ENCODE results near the gene ALK.

The ALK gene

DNA sequence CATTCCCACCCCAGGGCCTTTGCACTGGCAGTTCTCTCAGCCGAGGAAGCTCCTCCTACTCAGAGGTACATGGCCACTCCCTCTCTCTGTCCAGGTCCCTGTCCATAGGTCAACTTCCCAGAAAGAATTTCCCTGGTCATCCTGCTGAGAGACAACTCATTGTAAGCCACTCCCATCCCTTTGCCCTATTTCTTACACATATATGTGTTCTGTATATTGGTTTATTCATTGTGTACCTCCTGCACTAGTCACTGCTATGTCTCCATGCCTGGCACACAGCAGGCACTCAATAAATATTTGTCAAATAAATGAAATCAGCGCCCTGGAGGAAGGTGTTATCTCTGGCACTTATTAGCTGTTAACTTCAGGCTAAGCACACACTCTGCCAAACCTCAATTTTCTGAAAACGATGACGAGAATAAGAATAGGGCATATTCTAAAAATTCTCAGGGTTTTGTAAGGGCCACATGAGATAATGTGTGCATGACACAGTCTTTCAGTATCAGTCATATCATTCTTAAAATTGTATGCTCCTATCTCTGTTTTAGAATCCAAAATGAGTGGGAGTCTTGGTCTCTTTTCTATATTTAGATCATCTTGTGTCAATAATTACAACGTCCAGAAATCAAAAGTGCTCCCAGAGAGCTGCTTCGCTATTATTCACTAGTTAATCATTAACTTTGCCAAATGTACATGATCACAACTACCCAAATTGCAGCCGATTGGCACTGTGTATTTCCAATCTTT lies 198.0 kb downstream of the ALK start:
- ATAC-seq, result no peak
- H3K9me3 Mint-ChIP-seq, result peaks cover 3% of the 10 kb centered on the region
- H3K36me3 Mint-ChIP-seq, result no peaks in the 10 kb centered on the region
- H3K4me3 Mint-ChIP-seq, result no peak overlapping the region
- no peaks in the 10 kb centered on the region for H3K4me1 Mint-ChIP-seq
- H3K27ac Mint-ChIP-seq, result no peak overlapping the region
- no peaks in the 10 kb centered on the region for H3K27me3 Mint-ChIP-seq

- Mint-ChIP-seq H3K27me3 (no peaks in the 10 kb centered on the region), H3K4me1 (no peaks in the 10 kb centered on the region), H3K4me3 (no peak overlapping the region), H3K27ac (no peak overlapping the region), H3K9me3 (peaks cover 3% of the 10 kb centered on the region), H3K36me3 (no peaks in the 10 kb centered on the region)
- no peak for ATAC-seq
Measured at GRCh38 chr2:29719639-29720038, 201.7 kb downstream of the ALK start.

DNA sequence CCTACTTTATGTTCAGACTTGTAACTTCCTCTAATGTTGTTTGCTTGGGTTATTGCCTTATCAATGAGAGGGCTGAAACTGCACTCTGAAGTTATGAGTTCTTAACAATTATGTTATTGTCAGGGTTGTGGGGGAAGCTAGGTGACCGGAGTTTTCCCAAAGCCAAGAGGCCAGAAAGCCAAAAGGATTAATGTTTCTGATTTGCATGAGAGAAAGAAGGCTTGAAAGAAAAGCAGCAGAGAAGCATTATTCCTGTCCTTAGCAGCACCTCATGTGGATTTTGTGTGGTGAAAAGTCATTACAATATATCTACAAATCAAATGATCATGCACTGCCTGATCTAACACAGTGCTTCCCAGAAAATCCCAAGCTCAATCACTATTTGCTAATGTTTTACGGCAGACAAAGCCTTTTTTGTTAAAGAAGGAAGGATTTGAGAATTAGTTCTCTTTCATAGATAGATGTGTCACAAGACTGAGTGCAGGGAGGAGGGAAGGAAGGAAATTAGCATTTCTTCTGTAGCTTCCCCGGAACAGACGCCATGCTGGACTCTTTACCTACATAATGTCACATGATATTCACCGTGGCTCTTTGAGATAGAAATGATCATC lies 203.2 kb downstream of the ALK start:
- Mint-ChIP-seq H3K36me3 (no peaks in the 10 kb centered on the region), H3K9me3 (peaks cover 3% of the 10 kb centered on the region), H3K4me3 (no peak overlapping the region), H3K27ac (no peak overlapping the region), H3K4me1 (no peaks in the 10 kb centered on the region), H3K27me3 (no peaks in the 10 kb centered on the region)
- ATAC-seq, result no peak

DNA sequence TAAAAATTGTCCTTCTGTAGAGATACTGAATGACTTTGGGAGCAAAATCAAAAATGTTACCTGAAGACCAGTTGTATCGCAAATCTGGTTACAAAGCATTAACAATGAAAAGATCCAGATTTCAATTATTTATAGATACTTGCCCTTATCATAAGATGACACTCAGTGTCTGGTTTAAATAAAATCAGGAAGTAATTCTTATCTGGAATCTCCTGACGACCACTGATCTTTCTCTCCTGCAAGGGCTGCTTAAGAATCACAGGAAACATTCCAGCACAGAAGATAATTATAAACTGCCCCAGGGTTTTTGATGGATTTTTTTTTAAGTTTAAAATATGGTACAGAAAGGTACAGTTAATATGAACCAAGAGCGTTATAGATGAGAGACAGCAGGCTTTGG lies 205.7 kb downstream of the ALK start:
- Mint-ChIP-seq H3K9me3 (no peaks in the 10 kb centered on the region), H3K4me1 (no peaks in the 10 kb centered on the region), H3K27me3 (peaks cover 8% of the 10 kb centered on the region), H3K27ac (no peak overlapping the region), H3K4me3 (no peak overlapping the region), H3K36me3 (no peaks in the 10 kb centered on the region)
- no peak for ATAC-seq

GRCh38 chr2:29714333-29714732 lies 207.1 kb downstream of the ALK start:
- Mint-ChIP-seq H3K9me3 (no peaks in the 10 kb centered on the region), H3K27me3 (peaks cover 8% of the 10 kb centered on the region), H3K36me3 (no peaks in the 10 kb centered on the region), H3K4me3 (no peak overlapping the region), H3K27ac (no peak overlapping the region), H3K4me1 (no peaks in the 10 kb centered on the region)
- ATAC-seq, result no peak

DNA sequence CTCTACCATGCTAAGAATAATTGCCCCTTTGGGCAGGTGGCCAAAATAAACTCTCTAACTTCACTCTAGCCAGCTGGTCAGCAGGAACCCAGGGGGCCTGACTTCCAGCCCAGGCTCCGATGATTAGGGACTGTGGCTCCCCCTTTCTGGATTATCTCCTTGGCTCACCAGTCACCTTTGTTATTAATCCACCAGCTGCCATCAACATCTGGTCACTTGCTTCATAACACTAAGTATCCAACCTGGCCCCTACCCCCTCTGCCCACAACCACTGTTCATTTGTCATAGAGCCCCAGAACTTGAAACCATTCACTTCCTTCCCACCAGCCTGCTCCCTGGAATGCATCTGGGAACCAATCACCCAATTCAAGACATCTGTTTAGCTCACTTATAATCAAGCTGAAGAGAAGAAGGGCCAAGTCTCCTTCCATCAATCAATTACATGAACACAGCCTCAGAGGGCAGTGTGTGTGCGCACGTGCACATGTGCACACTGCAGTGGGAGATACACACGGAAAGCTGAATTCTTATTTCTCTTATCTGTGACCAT lies 215.1 kb downstream of the ALK start:
- Mint-ChIP-seq H3K4me3 (no peak overlapping the region), H3K4me1 (no peaks in the 10 kb centered on the region), H3K27me3 (no peaks in the 10 kb centered on the region), H3K27ac (no peak overlapping the region), H3K9me3 (no peaks in the 10 kb centered on the region), H3K36me3 (no peaks in the 10 kb centered on the region)
- no peak for ATAC-seq

DNA sequence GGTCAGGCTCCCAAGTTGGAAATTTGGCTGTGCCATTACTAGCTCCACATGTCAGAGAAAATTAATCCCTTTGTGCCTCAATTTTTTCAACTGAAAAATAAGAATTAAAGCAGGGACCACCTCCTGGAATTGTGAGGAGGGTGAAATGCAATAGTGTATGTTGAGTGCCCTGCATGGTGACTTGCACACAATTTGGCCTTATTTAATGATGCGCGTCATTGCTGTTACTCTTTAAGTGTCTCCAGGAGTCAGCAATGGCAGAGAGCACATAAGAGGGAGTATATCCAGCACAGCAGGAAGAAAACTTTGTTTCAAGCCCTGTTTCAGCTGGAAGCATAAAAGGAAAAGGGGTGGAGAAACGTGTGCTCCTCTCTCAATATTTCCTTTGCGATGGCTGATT lies 215.8 kb downstream of the ALK start:
- Mint-ChIP-seq H3K27ac (no peak overlapping the region), H3K9me3 (no peaks in the 10 kb centered on the region), H3K27me3 (no peaks in the 10 kb centered on the region), H3K36me3 (no peaks in the 10 kb centered on the region), H3K4me1 (no peaks in the 10 kb centered on the region), H3K4me3 (no peak overlapping the region)
- no peak for ATAC-seq

GRCh38 chr2:29703336-29703735 lies 218.1 kb downstream of the ALK start:
- ATAC-seq, result no peak
- Mint-ChIP-seq H3K27me3 (no peaks in the 10 kb centered on the region), H3K27ac (no peak overlapping the region), H3K9me3 (no peaks in the 10 kb centered on the region), H3K4me3 (no peak overlapping the region), H3K4me1 (no peaks in the 10 kb centered on the region), H3K36me3 (no peaks in the 10 kb centered on the region)

GRCh38 chr2:29702276-29702675 lies 219.1 kb downstream of the ALK start:
- Mint-ChIP-seq H3K36me3 (no peaks in the 10 kb centered on the region), H3K27me3 (no peaks in the 10 kb centered on the region), H3K4me1 (no peaks in the 10 kb centered on the region), H3K4me3 (no peak overlapping the region), H3K27ac (no peak overlapping the region), H3K9me3 (no peaks in the 10 kb centered on the region)
- no peak for ATAC-seq

GRCh38 chr2:29700560-29700959 lies 220.8 kb downstream of the ALK start:
- H3K9me3 Mint-ChIP-seq, result no peaks in the 10 kb centered on the region
- no peaks in the 10 kb centered on the region for H3K4me1 Mint-ChIP-seq
- no peaks in the 10 kb centered on the region for H3K36me3 Mint-ChIP-seq
- no peak for ATAC-seq
- H3K27ac Mint-ChIP-seq, result no peak overlapping the region
- H3K4me3 Mint-ChIP-seq, result no peak overlapping the region
- no peaks in the 10 kb centered on the region for H3K27me3 Mint-ChIP-seq

- Mint-ChIP-seq H3K27me3 (peaks cover 11% of the 10 kb centered on the region), H3K4me1 (no peaks in the 10 kb centered on the region), H3K27ac (no peak overlapping the region), H3K36me3 (no peaks in the 10 kb centered on the region), H3K4me3 (no peak overlapping the region), H3K9me3 (no peaks in the 10 kb centered on the region)
- ATAC-seq, result no peak
Measured at GRCh38 chr2:29699045-29699444, 222.3 kb downstream of the ALK start.

- H3K27ac Mint-ChIP-seq, result no peak overlapping the region
- no peaks in the 10 kb centered on the region for H3K9me3 Mint-ChIP-seq
- H3K27me3 Mint-ChIP-seq, result peaks cover 11% of the 10 kb centered on the region
- no peak for ATAC-seq
- H3K4me1 Mint-ChIP-seq, result no peaks in the 10 kb centered on the region
- no peaks in the 10 kb centered on the region for H3K36me3 Mint-ChIP-seq
- H3K4me3 Mint-ChIP-seq, result no peak overlapping the region
Measured at GRCh38 chr2:29698216-29698615, 223.2 kb downstream of the ALK start.

DNA sequence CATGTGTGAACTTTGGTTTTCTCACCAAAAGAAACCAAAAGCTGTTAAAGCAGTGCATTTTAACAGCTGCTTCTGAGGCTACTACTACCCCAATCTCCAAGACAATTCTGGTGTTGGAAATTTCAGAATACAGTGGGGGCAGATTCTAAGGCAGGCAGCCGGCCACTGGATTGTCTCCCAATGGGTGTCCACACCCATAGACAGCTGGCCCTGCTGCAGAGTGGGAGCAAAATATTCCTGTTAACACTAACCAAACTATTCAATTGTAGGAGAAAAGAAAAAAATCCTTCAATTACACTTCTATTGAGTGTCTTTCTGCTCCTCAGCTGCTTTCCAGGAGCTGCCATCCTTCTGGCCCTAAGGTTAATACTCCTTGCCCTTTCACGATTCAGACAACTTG lies 223.7 kb downstream of the ALK start:
- peaks cover 11% of the 10 kb centered on the region for H3K27me3 Mint-ChIP-seq
- H3K4me3 Mint-ChIP-seq, result no peak overlapping the region
- no peaks in the 10 kb centered on the region for H3K4me1 Mint-ChIP-seq
- no peak for ATAC-seq
- H3K9me3 Mint-ChIP-seq, result no peaks in the 10 kb centered on the region
- H3K27ac Mint-ChIP-seq, result no peak overlapping the region
- H3K36me3 Mint-ChIP-seq, result no peaks in the 10 kb centered on the region

GRCh38 chr2:29697181-29697580 lies 224.2 kb downstream of the ALK start:
- Mint-ChIP-seq H3K27ac (no peak overlapping the region), H3K9me3 (no peaks in the 10 kb centered on the region), H3K4me1 (no peaks in the 10 kb centered on the region), H3K27me3 (peaks cover 11% of the 10 kb centered on the region), H3K36me3 (no peaks in the 10 kb centered on the region), H3K4me3 (no peak overlapping the region)
- no peak for ATAC-seq

- Mint-ChIP-seq H3K27me3 (peaks cover 11% of the 10 kb centered on the region), H3K9me3 (no peaks in the 10 kb centered on the region), H3K27ac (no peak overlapping the region), H3K36me3 (no peaks in the 10 kb centered on the region), H3K4me3 (no peak overlapping the region), H3K4me1 (no peaks in the 10 kb centered on the region)
- ATAC-seq, result no peak
Measured at GRCh38 chr2:29694741-29695140, 226.6 kb downstream of the ALK start.

DNA sequence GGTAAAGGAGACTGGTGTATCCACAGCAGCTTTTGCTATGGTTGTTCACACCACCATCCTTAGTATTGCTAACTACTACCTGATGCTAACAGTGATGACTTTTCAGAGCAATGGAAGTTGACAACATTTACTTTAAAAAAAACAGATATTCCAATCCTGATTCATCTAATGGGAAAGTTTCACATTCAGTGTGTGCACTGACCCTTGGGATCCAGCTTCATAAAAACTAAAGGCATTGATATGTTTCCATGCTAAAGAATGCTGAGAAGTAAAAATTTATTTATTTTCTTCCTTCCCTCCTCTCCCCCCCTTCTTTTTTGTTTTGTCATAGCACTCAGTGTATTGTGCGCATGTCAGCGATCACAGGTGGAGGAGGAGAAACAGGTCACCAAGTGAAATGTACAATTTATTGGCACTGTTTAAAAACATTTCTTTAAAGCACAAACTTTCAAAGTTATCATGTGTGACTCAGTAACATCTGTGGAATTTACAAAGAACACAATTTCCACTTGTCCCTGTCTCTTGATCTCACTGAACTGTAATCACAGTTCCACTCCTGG lies 229.9 kb downstream of the ALK start:
- Mint-ChIP-seq H3K27me3 (peaks cover 11% of the 10 kb centered on the region), H3K9me3 (no peaks in the 10 kb centered on the region), H3K4me1 (no peaks in the 10 kb centered on the region), H3K27ac (no peak overlapping the region), H3K36me3 (no peaks in the 10 kb centered on the region), H3K4me3 (no peak overlapping the region)
- no peak for ATAC-seq
